GM12878 (cell line): ENCODE data around the gene SCARB1.

Experiments
- EP300 ChIP-seq, 2 experiments: fragments of 150-350 bp in 1 of 2; IDR thresholded peaks; 2 replicates each; pipeline ENCODE4 v1.6.1; 2011 to 2012; ENCODE audit warnings: low read depth in 2 of 2, low read length in 2 of 2, borderline replicate concordance in 1 of 2, improper control_type of control experiment in 1 of 2, inconsistent platforms in 1 of 2; ENCODE audit not compliant: control insufficient read depth in 1 of 2
- POLR2A ChIP-seq: IDR thresholded peaks from 2 replicates; pipeline ENCODE4 v1.6.1; 2011; ENCODE audit warnings: low read depth, mild to moderate bottlenecking, low read length

DNA sequence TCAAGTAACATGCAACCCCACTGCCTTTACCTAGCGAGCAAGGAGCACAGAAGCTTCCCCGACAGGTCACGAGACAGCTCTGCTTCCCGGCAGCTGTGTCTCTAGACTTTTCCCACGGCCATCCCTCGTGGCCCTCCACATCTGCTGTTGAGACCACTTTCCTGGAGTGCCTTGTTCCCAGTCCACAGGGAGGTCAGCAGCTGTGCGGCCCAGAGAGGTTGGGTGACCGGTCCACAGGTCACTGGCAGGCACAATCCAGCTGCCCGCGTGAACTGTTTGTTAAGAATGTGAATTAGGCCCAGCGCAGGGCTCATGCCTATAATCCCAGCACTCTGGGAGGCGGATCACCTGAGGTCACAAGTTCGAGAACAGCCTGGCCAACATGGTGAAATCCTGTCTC is 71.5 kb downstream of the SCARB1 start:
- TF ChIP-seq POLR2A (no peak), EP300 (IDR thresholded peaks at IDR 0.05; ENCODE audit: borderline replicate concordance in 1 of 2, control insufficient read depth in 1 of 2, low read depth in 2 of 2, low read length in 2 of 2) (no peak)
